Prostate gland (tissue), 2 donors: ENCODE measurements around the gene ADGRD1. TPM values are rescaled to one million over a fixed set of nuclear protein-coding genes. Genes with fewer than 3 reads are reported as not detected.
A peak's percentile ranks its signal among the peaks of the same experiment; 100 is the strongest.
"Not testable (repeated sequence)": the region's sequence is repeated elsewhere in the genome, so short reads cannot be mapped to it uniquely, and the experiment has no call there.

Experiments used
- DNase-seq: peaks from one replicate; pipeline ENCODE4 v3.0.0-alpha.2; 2019; ENCODE audit warnings: low spot score
- H3K27ac ChIP-seq, 2 donors: fragments of 200-600 bp; sonication (generic); 2 replicates each; pipeline ENCODE4 v1.5.1; 2017 to 2019
- H3K27me3 ChIP-seq: fragments of 200-600 bp; sonication (generic); replicated peaks from 2 replicates; pipeline ENCODE4 v1.5.1; 2019; ENCODE audit not compliant: insufficient read depth
- H3K36me3 ChIP-seq, 2 donors: fragments of 200-600 bp; sonication (generic); 1 replicate in 1 of 2; 2 replicates in 1 of 2; pipeline versions ENCODE4 v1.5.1 to v1.8.1; 2017 to 2019
- H3K4me1 ChIP-seq: fragments of 200-600 bp; sonication (generic); replicated peaks from 2 replicates; pipeline ENCODE4 v1.5.1; 2019
- H3K4me3 ChIP-seq, 2 donors: fragments of 200-600 bp; sonication (generic); 2 replicates each; pipeline ENCODE4 v1.5.1; 2017 to 2019
- H3K9me3 ChIP-seq: fragments of 200-600 bp; sonication (generic); 2 replicates; pipeline ENCODE4 v1.5.1; 2017
- CTCF ChIP-seq, 4 experiments: fragments of 200-600 bp in 2 of 4; fragments of 450-650 bp in 2 of 4; sonication (generic) in 2 of 4; IDR thresholded peaks; 1 replicate in 3 of 4; 2 replicates in 1 of 4; pipeline ENCODE4 v1.5.1; 2016 to 2019; ENCODE audit warnings: antibody characterized with exemption in 4 of 4, mild to moderate bottlenecking in 2 of 4, moderate library complexity in 2 of 4
- POLR2A ChIP-seq: fragments of 450-650 bp; IDR thresholded peaks from one replicate; pipeline ENCODE4 v1.6.1; 2016; ENCODE audit warnings: antibody characterized with exemption, mild to moderate bottlenecking
- POLR2AphosphoS5 ChIP-seq: sonication (generic); formaldehyde crosslinking; IDR thresholded peaks from one replicate; pipeline ENCODE4 v1.6.1; 2017; ENCODE audit warnings: antibody characterized with exemption
- WGBS: methylation state at CpG from one replicate; pipeline ENCODE4 v1.1.5; 2018; 5-methylcytosine and 5-hydroxymethylcytosine counted together
- intact Hi-C: fragments of 100-400 bp; cut with DNase I; formaldehyde crosslinking; loops from one replicate; pipeline ENCODE4 v1.14.2; 2022
- total RNA-seq, 2 donors: library from RNA; depleted of rRNA; stranded (reverse); fragments of >200 nt; gene quantifications; one replicate each; pipeline ENCODE4 v1.1.0, GENCODE V29; 2016

The ADGRD1 gene
- total RNA-seq, 2 donors from 2014 or later = 4.3 to 20.9 TPM

GRCh38 chr12:130937063-130937462 lies 16.6 kb upstream of the ADGRD1 start:
- 87% methylated on average over 2 of the region's 2 CpGs for WGBS
- intact Hi-C loops = no loop called here
- no peak overlapping the region for H3K4me3 ChIP-seq

GRCh38 chr12:130937546-130937945 lies 16.2 kb upstream of the ADGRD1 start:
- H3K27ac ChIP-seq, H3K4me1 ChIP-seq, DNase-seq, intact Hi-C loops, H3K27me3 ChIP-seq, H3K9me3 ChIP-seq, H3K4me3 ChIP-seq, H3K36me3 ChIP-seq: not testable (repeated sequence)
- WGBS = 94% methylated on average over 3 of the region's 3 CpGs

More at GRCh38 chr12:130937063-130937462, 16.6 kb upstream of the ADGRD1 start:
- no peaks in the 10 kb centered on the region for H3K27me3 ChIP-seq
- TF ChIP-seq POLR2A = no peak
- no peak for TF ChIP-seq POLR2AphosphoS5
- no peak for TF ChIP-seq CTCF (IDR thresholded peaks at IDR 0.05)
- H3K27ac ChIP-seq = no peak overlapping the region
- DNase-seq = no peak
- H3K4me1 ChIP-seq = no peaks in the 10 kb centered on the region
- no peaks in the 10 kb centered on the region for H3K36me3 ChIP-seq
- no peaks in the 10 kb centered on the region for H3K9me3 ChIP-seq

- H3K36me3 ChIP-seq = no peaks in the 10 kb centered on the region
- DNase-seq = no peak
- H3K4me3 ChIP-seq = no peak overlapping the region
- H3K27me3 ChIP-seq = no peaks in the 10 kb centered on the region
- intact Hi-C loops = no loop called here
- no peaks in the 10 kb centered on the region for H3K4me1 ChIP-seq
- TF ChIP-seq CTCF (IDR thresholded peaks at IDR 0.05) (peak in 1 of 4 experiments; percentile 43), POLR2AphosphoS5 (no peak)
- no peaks in the 10 kb centered on the region for H3K9me3 ChIP-seq
- H3K27ac ChIP-seq = no peak overlapping the region
These were observed 15.5 kb upstream of the ADGRD1 start for GRCh38 chr12:130938186-130938585.

- no peak for DNase-seq
- no peaks in the 10 kb centered on the region for H3K36me3 ChIP-seq
- intact Hi-C loops = no loop called here
- H3K27me3 ChIP-seq = no peaks in the 10 kb centered on the region
- no peak for TF ChIP-seq CTCF (IDR thresholded peaks at IDR 0.05)
- TF ChIP-seq POLR2AphosphoS5 = no peak
- no peak for TF ChIP-seq POLR2A
- H3K4me3 ChIP-seq = no peak overlapping the region
- no peak overlapping the region for H3K27ac ChIP-seq
- H3K9me3 ChIP-seq = no peaks in the 10 kb centered on the region
- no peaks in the 10 kb centered on the region for H3K4me1 ChIP-seq
These were observed 8.8 kb upstream of the ADGRD1 start for GRCh38 chr12:130944878-130945277.

GRCh38 chr12:130945786-130946492 lies 7.8 kb upstream of the ADGRD1 start:
- H3K4me3 ChIP-seq = no peak overlapping the region
- H3K4me1 ChIP-seq = no peaks in the 10 kb centered on the region
- DNase-seq = no peak
- H3K36me3 ChIP-seq = no peaks in the 10 kb centered on the region
- 60% methylated on average over 7 of the region's 7 CpGs for WGBS
- TF ChIP-seq POLR2A (no peak), CTCF (IDR thresholded peaks at IDR 0.05) (no peak), POLR2AphosphoS5 (no peak)
- no peak overlapping the region for H3K27ac ChIP-seq
- intact Hi-C loops = no loop called here
- no peaks in the 10 kb centered on the region for H3K9me3 ChIP-seq
- no peaks in the 10 kb centered on the region for H3K27me3 ChIP-seq
